T-cell (primary cell): Measurements from ENCODE around the gene HNRNPL. TPM values are rescaled to one million over a fixed set of nuclear protein-coding genes. Genes with fewer than 3 reads are reported as not detected.
"Not testable (repeated sequence)": the region's sequence is repeated elsewhere in the genome, so short reads cannot be mapped to it uniquely, and the experiment has no call there.

Experiments
- ATAC-seq, 4 experiments: fragments of 200-7000 bp in 3 of 4; fragments of 150-1000 bp in 1 of 4; cut with Tn5 transposase; replicated peaks in 1 of 4; 1 replicate in 3 of 4; 2 replicates in 1 of 4; pipeline ENCODE4 v1.10.0; 2021; ENCODE audit warnings: moderate library complexity in 3 of 4, mild to moderate bottlenecking in 2 of 4, moderate number of reproducible peaks in 1 of 4
- CTCF ChIA-PET, 2 donors: fragments of 300-600 bp; sonication (Branson Sonifier 250); formaldehyde crosslinking; loops; one replicate each; lab custom pipeline; 2022; ENCODE audit warnings: antibody characterized with exemption in 2 of 2; lab: Charles Lee
- POLR2A ChIA-PET, 2 donors: fragments of 300-600 bp; sonication (Branson Sonifier 250); formaldehyde crosslinking; loops; one replicate each; lab custom pipeline; 2022; ENCODE audit warnings: antibody characterized with exemption in 2 of 2; lab: Charles Lee
- DNase-seq, 35 experiments: peaks; one replicate each; pipeline versions ENCODE4 v3.0.0 to v3.0.0-alpha.2; 2013 to 2023
- H3K27ac ChIP-seq: one replicate; pipeline ENCODE4 v1.5.1; 2013; ENCODE audit warnings: low read length
- H3K27me3 ChIP-seq, 2 experiments: replicated peaks in 1 of 2; 1 replicate in 1 of 2; 2 replicates in 1 of 2; pipeline versions ENCODE4 v1.6.1 to v1.7.0; 2013; ENCODE audit warnings: low read length in 1 of 2, mixed read lengths in 1 of 2; ENCODE audit not compliant: control insufficient read depth in 2 of 2, insufficient read depth in 2 of 2; ENCODE audit errors: extremely low read depth in 1 of 2
- H3K36me3 ChIP-seq, 2 donors: 1 replicate in 1 of 2; 2 replicates in 1 of 2; pipeline versions ENCODE4 v1.6.1 to v1.7.0; 2013; ENCODE audit warnings: low read length in 1 of 2; ENCODE audit not compliant: control insufficient read depth in 2 of 2, insufficient read depth in 1 of 2; ENCODE audit errors: extremely low read depth in 1 of 2
- H3K4me1 ChIP-seq, 2 experiments: 1 replicate in 1 of 2; 2 replicates in 1 of 2; pipeline versions ENCODE4 v1.6.1 to v1.7.0; 2013; ENCODE audit warnings: low read length in 2 of 2, mixed read lengths in 1 of 2; ENCODE audit not compliant: insufficient read depth in 2 of 2, control insufficient read depth in 1 of 2; ENCODE audit errors: extremely low read depth in 1 of 2
- H3K4me3 ChIP-seq, 2 donors: 1 replicate in 1 of 2; 2 replicates in 1 of 2; pipeline versions ENCODE4 v1.5.1 to v1.7.0; 2013; ENCODE audit warnings: mild to moderate bottlenecking in 2 of 2, low read length in 1 of 2, moderate library complexity in 1 of 2; ENCODE audit not compliant: control insufficient read depth in 1 of 2; ENCODE audit errors: extremely low read depth in 1 of 2
- H3K9me3 ChIP-seq: 2 replicates; pipeline ENCODE4 v1.7.0; 2013
- H3K27ac Mint-ChIP-seq, 2 donors: one replicate each; pipeline ENCODE4 v1.8.0; 2020 to 2021; ENCODE audit warnings: mild to moderate bottlenecking in 2 of 2, mixed read lengths in 2 of 2
- H3K27me3 Mint-ChIP-seq, 2 donors: one replicate each; pipeline ENCODE4 v1.8.0; 2021 to 2022; ENCODE audit warnings: mixed read lengths in 2 of 2
- H3K36me3 Mint-ChIP-seq: one replicate; pipeline ENCODE4 v1.8.0; 2021; ENCODE audit warnings: mixed read lengths
- H3K4me1 Mint-ChIP-seq, 3 donors: one replicate each; pipeline ENCODE4 v1.8.0; 2020 to 2022; ENCODE audit warnings: mixed read lengths in 3 of 3, mild to moderate bottlenecking in 1 of 3
- H3K4me3 Mint-ChIP-seq, 3 donors: one replicate each; pipeline ENCODE4 v1.8.0; 2020 to 2022; ENCODE audit warnings: mild to moderate bottlenecking in 3 of 3, mixed read lengths in 3 of 3, moderate library complexity in 3 of 3
- H3K9me3 Mint-ChIP-seq, 3 donors: one replicate each; pipeline ENCODE4 v1.8.0; 2020 to 2022; ENCODE audit warnings: mixed read lengths in 3 of 3
- WGBS: methylation state at CpG from one replicate; pipeline ENCODE4 v1.1.5; 2013; ENCODE audit warnings: missing lambda C conversion rate; ENCODE audit not compliant: insufficient coverage; 5-methylcytosine and 5-hydroxymethylcytosine counted together
- total RNA-seq, 35 experiments: library from RNA in 6 of 35; stranded (reverse) in 6 of 35; fragments of 120-200 nt in 1 of 35; gene quantifications; one replicate each; pipeline versions ENCODE4 v1.2.1 to v1.2.4 and lab custom pipeline; 2013 to 2026

HNRNPL gene
- total RNA-seq, 5 donors from 2014 or later (not counting 1 experiment from before 2014, with no cell fraction given): 320 to 498 (median 330) TPM

- H3K36me3 Mint-ChIP-seq, H3K27ac ChIP-seq, CTCF ChIA-PET, H3K27me3 Mint-ChIP-seq, H3K9me3 ChIP-seq, H3K4me3 ChIP-seq, POLR2A ChIA-PET, DNase-seq, H3K9me3 Mint-ChIP-seq, H3K36me3 ChIP-seq, ATAC-seq, H3K27ac Mint-ChIP-seq, H3K4me3 Mint-ChIP-seq, H3K27me3 ChIP-seq: not testable (repeated sequence)
- peaks cover 32 to 42% (median 37%) of the 10 kb centered on the region in 3 donors for H3K4me1 Mint-ChIP-seq
- H3K4me1 ChIP-seq: peaks cover 13 to 45% of the 10 kb centered on the region in 2 experiments
- WGBS: no CpG with 5 or more reads among the region's 3 CpGs
These were observed 5.2 kb upstream of the HNRNPL start for GRCh38 chr19:38854961-38855360.

GRCh38 chr19:38853214-38853613, 3.4 kb upstream of the HNRNPL start:
- H3K27me3 Mint-ChIP-seq: no peaks in the 10 kb centered on the region
- peak overlapping the region; percentile 90 to 97 (median 93) for H3K4me3 Mint-ChIP-seq
- peaks cover 20 to 52% of the 10 kb centered on the region in 2 experiments for H3K4me1 ChIP-seq
- no peaks in the 10 kb centered on the region for H3K9me3 Mint-ChIP-seq
- H3K4me1 Mint-ChIP-seq: peaks cover 42 to 47% (median 45%) of the 10 kb centered on the region in 3 donors
- no peaks in the 10 kb centered on the region for H3K27me3 ChIP-seq
- peak overlapping the region in 1 of 2 donors; percentile 94 for H3K4me3 ChIP-seq
- H3K36me3 Mint-ChIP-seq: peaks cover 9% of the 10 kb centered on the region
- peak overlapping the region; percentile 92 for H3K27ac ChIP-seq
- WGBS: 98% methylated on average over 10 of the region's 17 CpGs
- no peak for DNase-seq
- no peak for ATAC-seq
- ChIA-PET POLR2A (interaction anchor here in 1 of 2 donors (0.9 kb wide), 1 partner anchor 9 kb away, joined by 3 read pairs; no protein-coding TSS in a partner anchor), CTCF (interaction anchor here in 1 of 2 donors (1.2 to 1.3 kb wide), 2 partner anchors 16 to 33 kb away, joined by 3 to 4 read pairs; no protein-coding TSS in a partner anchor)
- H3K27ac Mint-ChIP-seq: peak overlapping the region; percentile 92 to 95
- H3K36me3 ChIP-seq: peaks cover 0 to 6% of the 10 kb centered on the region in 2 donors
- no peaks in the 10 kb centered on the region for H3K9me3 ChIP-seq

GRCh38 chr19:38852231-38853044, 2.7 kb upstream of the HNRNPL start:
- Histone ChIP-seq H3K27ac (peak overlapping the region; percentile 92), H3K36me3 (peaks cover 0 to 11% of the 10 kb centered on the region in 2 donors), H3K4me3 (peak overlapping the region; percentile 86 to 94), H3K27me3 (no peaks in the 10 kb centered on the region), H3K4me1 (peaks cover 19 to 52% of the 10 kb centered on the region in 2 experiments), H3K9me3 (no peaks in the 10 kb centered on the region)
- POLR2A ChIA-PET: interaction anchor here in 1 of 2 donors (0.7 to 0.9 kb wide), 2 partner anchors 8 to 15 kb away, joined by 3 to 4 read pairs; no protein-coding TSS in a partner anchor
- Mint-ChIP-seq H3K4me1 (peaks cover 46 to 49% (median 47%) of the 10 kb centered on the region in 3 donors), H3K27ac (peak overlapping the region; percentile 92 to 95), H3K4me3 (peak overlapping the region; percentile 90 to 97 (median 93)), H3K36me3 (peaks cover 13% of the 10 kb centered on the region), H3K9me3 (no peaks in the 10 kb centered on the region), H3K27me3 (no peaks in the 10 kb centered on the region)
- CTCF ChIA-PET: interaction anchor here (0.6 to 1.3 kb wide), 3 partner anchors 17 to 474 kb away, joined by 3 to 4 read pairs (median 3); no protein-coding TSS in a partner anchor
- 0% methylated on average over 10 of the region's 52 CpGs for WGBS
- no peak for ATAC-seq
- DNase-seq: peak in 33 of 35 experiments; percentile 32 to 76 (median 51)

- ChIA-PET POLR2A (interaction anchor here in 1 of 2 donors (0.5 to 1.0 kb wide), 3 partner anchors 10 to 20 kb away, joined by 3 to 8 read pairs (median 4); no protein-coding TSS in a partner anchor), CTCF (interaction anchor here in 1 of 2 donors (1.4 kb wide), 1 partner anchor 20 kb away, joined by 3 read pairs; the partner anchor contains the start of gene ECH1)
- Histone ChIP-seq H3K27ac (peak overlapping the region; percentile 96), H3K4me3 (peak overlapping the region; percentile 77 to 94), H3K4me1 (peaks cover 21 to 54% of the 10 kb centered on the region in 2 experiments), H3K36me3 (peaks cover 0 to 18% of the 10 kb centered on the region in 2 donors), H3K9me3 (no peaks in the 10 kb centered on the region), H3K27me3 (no peaks in the 10 kb centered on the region)
- ATAC-seq (peak; percentile 9 to 14 (median 12)), DNase-seq (peak; percentile 71 to 93 (median 82))
- H3K4me1 Mint-ChIP-seq: peaks cover 45 to 49% (median 47%) of the 10 kb centered on the region in 3 donors
- 0% methylated on average over 26 of the region's 67 CpGs for WGBS
- no peaks in the 10 kb centered on the region for H3K27me3 Mint-ChIP-seq
- peaks cover 16% of the 10 kb centered on the region for H3K36me3 Mint-ChIP-seq
- H3K27ac Mint-ChIP-seq: peak overlapping the region; percentile 97 to 98
- H3K9me3 Mint-ChIP-seq: no peaks in the 10 kb centered on the region
- peak overlapping the region; percentile 90 to 97 (median 94) for H3K4me3 Mint-ChIP-seq
These were observed 1.9 kb upstream of the HNRNPL start for GRCh38 chr19:38851622-38852230.

- Histone ChIP-seq H3K9me3 (no peaks in the 10 kb centered on the region), H3K27ac (peak overlapping the region; percentile 96), H3K4me3 (peak overlapping the region; percentile 74 to 77), H3K36me3 (peaks cover 0 to 24% of the 10 kb centered on the region in 2 donors), H3K4me1 (peaks cover 19 to 55% of the 10 kb centered on the region in 2 experiments), H3K27me3 (no peaks in the 10 kb centered on the region)
- H3K4me3 Mint-ChIP-seq: peak overlapping the region; percentile 90 to 97 (median 94)
- no peaks in the 10 kb centered on the region for H3K9me3 Mint-ChIP-seq
- CTCF ChIA-PET: interaction anchor here in 1 of 2 donors (1.4 kb wide), 1 partner anchor 19 kb away, joined by 3 read pairs; the partner anchor contains the start of gene ECH1
- DNase-seq (peak in 22 of 35 experiments; percentile 19 to 70 (median 36)), ATAC-seq (no peak)
- H3K27me3 Mint-ChIP-seq: no peaks in the 10 kb centered on the region
- H3K4me1 Mint-ChIP-seq: peaks cover 47 to 51% (median 48%) of the 10 kb centered on the region in 3 donors
- WGBS: under 1% methylated on average over 38 of the region's 40 CpGs
- POLR2A ChIA-PET: interaction anchor here in 1 of 2 donors (0.5 to 1.0 kb wide), 4 partner anchors 10 to 198 kb away, joined by 3 to 8 read pairs (median 4); no protein-coding TSS in a partner anchor
- peaks cover 18% of the 10 kb centered on the region for H3K36me3 Mint-ChIP-seq
- H3K27ac Mint-ChIP-seq: peak overlapping the region; percentile 97 to 98
These were observed 1.3 kb upstream of the HNRNPL start for GRCh38 chr19:38850976-38851621.
